ENCODE results near the gene TNS1.

GRCh38 chr2:217914078-217914477, 88.7 kb downstream of the TNS1 start:
- TF ChIP-seq CTCF (IDR thresholded peaks at IDR 0.05) (no peak), POLR2AphosphoS5 (IDR thresholded peaks at IDR 0.05; ENCODE audit: low read depth, low read length) (no peak), SIN3A (IDR thresholded peaks at IDR 0.05; ENCODE audit: borderline replicate concordance, insufficient read depth, low read depth, low read length) (no peak)

All from Panc1 (cell line).